Measurements from ENCODE around the gene GCDH. TPM values are rescaled to one million over a fixed set of nuclear protein-coding genes. Genes with fewer than 3 reads are reported as not detected.
A peak's percentile ranks its signal among the peaks of the same experiment; 100 is the strongest.

Gene GCDH
- total and polyA plus RNA-seq, 12 donors: 16.2 to 78.4 (median 34.8) TPM

DNA sequence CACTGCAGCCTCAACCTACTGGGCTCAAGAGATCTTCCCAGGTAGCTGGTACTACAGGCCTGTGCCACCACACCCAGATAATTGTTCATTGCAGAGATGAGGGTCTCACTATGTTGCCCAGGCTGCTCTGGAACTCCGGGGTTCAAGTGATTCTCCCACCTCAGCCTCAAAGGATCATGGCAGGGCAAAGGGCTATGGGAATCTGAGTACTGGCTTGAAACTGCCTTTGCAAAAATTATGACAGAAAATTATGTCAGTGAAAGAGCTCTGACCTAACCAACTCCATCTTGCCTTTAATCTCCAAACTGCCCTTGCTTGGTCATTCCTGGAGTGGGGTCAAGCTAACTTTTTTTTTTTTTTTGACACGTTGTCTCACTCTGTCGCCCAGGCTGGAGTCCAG, 8.4 kb upstream of the GCDH start:
- H3K4me1 ChIP-seq (replicated peaks in 1 of 2): peaks cover 0 to 13% of the 10 kb centered on the region in 2 donors
- no peaks in the 10 kb centered on the region for H3K9me3 ChIP-seq (replicated peaks in 1 of 3)
- WGBS, 4 donors: 74 to 81% (median 77%) methylated on average over 3 of the region's 3 CpGs
- TF ChIP-seq, protein P1, sequence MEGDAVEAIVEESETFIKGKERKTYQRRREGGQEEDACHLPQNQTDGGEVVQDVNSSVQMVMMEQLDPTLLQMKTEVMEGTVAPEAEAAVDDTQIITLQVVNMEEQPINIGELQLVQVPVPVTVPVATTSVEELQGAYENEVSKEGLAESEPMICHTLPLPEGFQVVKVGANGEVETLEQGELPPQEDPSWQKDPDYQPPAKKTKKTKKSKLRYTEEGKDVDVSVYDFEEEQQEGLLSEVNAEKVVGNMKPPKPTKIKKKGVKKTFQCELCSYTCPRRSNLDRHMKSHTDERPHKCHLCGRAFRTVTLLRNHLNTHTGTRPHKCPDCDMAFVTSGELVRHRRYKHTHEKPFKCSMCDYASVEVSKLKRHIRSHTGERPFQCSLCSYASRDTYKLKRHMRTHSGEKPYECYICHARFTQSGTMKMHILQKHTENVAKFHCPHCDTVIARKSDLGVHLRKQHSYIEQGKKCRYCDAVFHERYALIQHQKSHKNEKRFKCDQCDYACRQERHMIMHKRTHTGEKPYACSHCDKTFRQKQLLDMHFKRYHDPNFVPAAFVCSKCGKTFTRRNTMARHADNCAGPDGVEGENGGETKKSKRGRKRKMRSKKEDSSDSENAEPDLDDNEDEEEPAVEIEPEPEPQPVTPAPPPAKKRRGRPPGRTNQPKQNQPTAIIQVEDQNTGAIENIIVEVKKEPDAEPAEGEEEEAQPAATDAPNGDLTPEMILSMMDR (IDR thresholded peaks at IDR 0.05): no peak
- no peak overlapping the region for H3K4me3 ChIP-seq
- no peak for DNase-seq
- peaks cover 20% of the 10 kb centered on the region for H3K27me3 ChIP-seq
- intact Hi-C loops (cut with DNase I): no loop called here
- peaks cover 0 to 12% of the 10 kb centered on the region in 2 donors for H3K36me3 ChIP-seq (replicated peaks in 1 of 2)
- H3K27ac ChIP-seq: no peak overlapping the region

DNA sequence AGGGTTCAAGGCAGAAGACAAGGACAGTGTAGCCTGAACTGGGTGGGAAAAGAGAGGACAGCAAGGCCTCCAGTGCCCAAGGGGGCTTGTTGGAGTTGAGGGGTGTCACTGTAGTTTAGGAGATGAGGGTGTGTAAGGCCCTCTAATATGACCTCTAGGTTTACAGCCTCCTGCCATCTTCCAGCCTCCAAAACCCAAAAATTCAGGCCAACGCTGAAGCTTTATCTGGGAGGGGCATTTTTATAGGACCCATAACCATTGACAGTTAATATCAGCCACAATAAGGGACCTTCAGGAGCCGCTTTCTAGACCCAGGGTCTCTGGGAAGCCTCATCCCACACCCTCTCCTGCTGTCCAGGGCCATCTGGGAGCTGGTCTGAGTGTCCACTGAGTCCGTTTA, 6.8 kb upstream of the GCDH start:
- peaks cover 0 to 13% of the 10 kb centered on the region in 2 donors for H3K4me1 ChIP-seq (replicated peaks in 1 of 2)
- H3K27ac ChIP-seq: no peak overlapping the region
- intact Hi-C loops (cut with DNase I): no loop called here
- TF ChIP-seq, protein P1 (IDR thresholded peaks at IDR 0.05): no peak
- no peak for TF ChIP-seq POLR2A (IDR thresholded peaks at IDR 0.05)
- H3K9me3 ChIP-seq (replicated peaks in 1 of 3): no peaks in the 10 kb centered on the region
- DNase-seq: no peak
- peaks cover 20% of the 10 kb centered on the region for H3K27me3 ChIP-seq
- no peaks in the 10 kb centered on the region for H3K36me3 ChIP-seq (replicated peaks in 1 of 2)
- WGBS, 4 donors: 81 to 93% (median 87%) methylated on average over 2 to 3 of the region's 3 CpGs
- H3K4me3 ChIP-seq: no peak overlapping the region

DNA sequence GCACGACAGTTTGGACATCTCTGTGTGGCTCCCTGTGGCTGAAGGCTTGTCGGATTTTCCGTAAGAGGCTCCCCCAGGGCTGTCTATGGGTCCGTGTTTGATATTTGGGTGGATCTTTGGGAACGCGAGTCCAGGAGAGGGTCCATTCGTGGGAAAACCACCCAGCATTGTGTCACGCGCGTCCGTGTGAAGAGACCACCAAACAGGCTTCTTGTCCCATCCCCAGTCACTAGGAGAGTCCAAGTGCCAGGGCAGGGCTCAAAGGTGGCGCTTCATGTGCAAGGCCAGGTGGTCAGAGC, 6.4 kb upstream of the GCDH start:
- WGBS, 4 donors: 70 to 76% (median 72%) methylated on average over 3 to 12 of the region's 12 CpGs
- Histone ChIP-seq H3K27me3 (peaks cover 20% of the 10 kb centered on the region), H3K4me3 (no peak overlapping the region), H3K36me3 (replicated peaks in 1 of 2) (no peaks in the 10 kb centered on the region), H3K4me1 (replicated peaks in 1 of 2) (peaks cover 0 to 13% of the 10 kb centered on the region in 2 donors), H3K9me3 (replicated peaks in 1 of 3) (no peaks in the 10 kb centered on the region), H3K27ac (no peak overlapping the region)
- no peak for DNase-seq
- TF ChIP-seq, protein P1 (IDR thresholded peaks at IDR 0.05): no peak
- TF ChIP-seq POLR2A (IDR thresholded peaks at IDR 0.05): no peak
- intact Hi-C loops (cut with DNase I): no loop called here

DNA sequence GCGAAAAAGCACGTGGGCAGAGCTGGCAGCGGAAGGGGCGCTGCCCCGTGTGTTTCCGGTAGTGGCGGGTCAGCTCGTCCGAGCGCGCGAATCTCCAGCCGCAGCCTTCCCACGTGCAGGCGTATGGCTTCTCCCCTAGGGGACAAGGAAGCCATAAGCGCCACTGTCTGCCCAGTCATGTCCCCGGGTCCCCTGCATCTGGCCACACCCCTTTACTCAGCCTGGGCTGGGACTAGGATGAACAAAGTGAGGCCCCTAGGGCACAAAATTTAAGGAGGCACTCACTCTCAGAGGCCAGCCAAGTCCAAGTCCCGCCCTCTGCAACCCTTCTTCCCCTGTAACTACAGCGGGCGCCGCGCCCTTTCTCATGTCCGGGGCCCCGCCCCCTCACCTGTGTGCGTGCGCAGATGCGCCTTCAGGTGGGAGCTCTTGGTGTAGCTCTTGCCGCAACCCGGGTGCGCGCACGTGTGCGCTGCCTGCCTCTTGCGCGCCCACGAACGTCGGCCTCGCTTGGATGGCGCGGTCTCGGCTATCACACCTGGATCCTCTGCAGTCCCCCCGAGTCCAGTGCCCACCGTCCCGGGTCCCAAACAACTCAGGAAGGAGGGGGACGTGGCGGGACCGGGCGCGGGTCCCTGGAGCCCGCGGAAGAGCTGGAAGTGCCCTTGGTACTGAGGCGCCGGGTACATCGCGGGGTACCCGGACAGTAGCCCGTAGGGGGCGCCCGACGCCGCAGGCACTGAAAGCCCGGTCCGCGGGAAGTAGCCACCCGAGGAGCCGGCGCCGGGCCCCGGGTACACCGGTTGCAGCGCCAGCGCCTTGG, 5.8 kb upstream of the GCDH start:
- peaks cover 0 to 13% of the 10 kb centered on the region in 2 donors for H3K4me1 ChIP-seq (replicated peaks in 1 of 2)
- WGBS, 4 donors: 4 to 16% (median 8%) methylated on average over 27 to 73 of the region's 73 CpGs
- no peaks in the 10 kb centered on the region for H3K9me3 ChIP-seq (replicated peaks in 1 of 3)
- peak in 6 of 7 donors; percentile 43 to 70 (median 59) for DNase-seq
- intact Hi-C loops (cut with DNase I): no loop called here
- no peaks in the 10 kb centered on the region for H3K36me3 ChIP-seq (replicated peaks in 1 of 2)
- peak overlapping the region in 1 of 4 donors; percentile 44 for H3K4me3 ChIP-seq
- TF ChIP-seq, protein P1 (IDR thresholded peaks at IDR 0.05): peak; percentile 22 to 52 (median 40)
- no peak for TF ChIP-seq POLR2A (IDR thresholded peaks at IDR 0.05)
- H3K27me3 ChIP-seq: peaks cover 20% of the 10 kb centered on the region
- H3K27ac ChIP-seq: no peak overlapping the region
